ENCODE measurements around the gene MICAL2. TPM values are rescaled to one million over a fixed set of nuclear protein-coding genes. Genes with fewer than 3 reads are reported as not detected.

Gene MICAL2
- total RNA-seq, 1 donor: 34.2 TPM

DNA sequence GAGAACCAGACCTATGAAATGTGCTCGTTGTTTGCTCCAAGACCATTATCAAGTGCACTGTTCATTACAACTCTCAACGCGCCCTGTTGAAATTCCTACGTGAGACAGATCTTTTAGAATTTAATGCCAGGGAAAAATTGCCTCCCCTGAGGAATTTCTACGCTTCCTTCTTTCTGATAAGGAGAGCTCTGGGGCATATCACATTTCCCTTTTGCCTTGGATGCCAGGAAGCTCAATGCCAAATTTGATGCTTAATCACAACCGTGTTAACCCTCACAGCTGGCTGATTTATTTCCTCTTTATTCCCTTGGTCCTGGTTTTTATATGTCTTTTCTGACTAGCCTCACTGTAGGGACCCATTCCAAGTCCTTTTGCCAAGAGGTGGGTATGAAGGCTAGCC is 109.4 kb downstream of the MICAL2 start:
- DNase-seq (ENCODE audit: low read depth in 2 of 3, low spot score in 2 of 3): no peak

GRCh38 chr11:12220305-12220704 is 109.9 kb downstream of the MICAL2 start:
- DNase-seq (ENCODE audit: low read depth in 2 of 3, low spot score in 2 of 3): no peak

- DNase-seq (ENCODE audit: low read depth in 2 of 3, low spot score in 2 of 3): no peak
Measured at GRCh38 chr11:12221051-12221535, 110.7 kb downstream of the MICAL2 start.

GRCh38 chr11:12222055-12222792 is 111.8 kb downstream of the MICAL2 start:
- DNase-seq (ENCODE audit: low read depth in 2 of 3, low spot score in 2 of 3): peak in 2 of 3 donors; percentile 55 to 64

- peak in 1 of 3 donors; percentile 7 for DNase-seq (ENCODE audit: low read depth in 2 of 3, low spot score in 2 of 3)
Measured at GRCh38 chr11:12223771-12224536, 113.6 kb downstream of the MICAL2 start.

GRCh38 chr11:12224537-12224893 is 114.1 kb downstream of the MICAL2 start:
- DNase-seq (ENCODE audit: low read depth in 2 of 3, low spot score in 2 of 3): peak; percentile 66 to 99 (median 97)

GRCh38 chr11:12225046-12225739 is 114.8 kb downstream of the MICAL2 start:
- no peak for DNase-seq (ENCODE audit: low read depth in 2 of 3, low spot score in 2 of 3)

DNA sequence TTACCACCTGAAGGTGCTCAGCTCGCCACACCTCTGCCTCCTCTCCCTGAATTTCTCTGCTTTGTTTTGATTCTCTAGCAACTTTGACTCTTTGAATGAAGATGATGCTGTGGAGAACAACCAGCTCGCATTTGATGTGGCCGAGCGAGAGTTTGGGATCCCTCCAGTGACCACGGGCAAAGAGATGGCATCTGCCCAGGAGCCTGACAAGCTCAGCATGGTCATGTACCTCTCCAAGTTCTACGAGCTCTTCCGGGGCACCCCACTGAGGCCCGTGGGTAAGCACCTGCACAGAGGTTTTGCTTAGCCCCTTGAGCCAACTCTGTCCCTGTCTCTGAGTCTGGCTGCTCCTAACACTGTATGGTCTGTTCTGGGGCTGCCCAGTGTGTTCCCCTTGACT is 115.7 kb downstream of the MICAL2 start:
- DNase-seq (ENCODE audit: low read depth in 2 of 3, low spot score in 2 of 3): no peak

DNA sequence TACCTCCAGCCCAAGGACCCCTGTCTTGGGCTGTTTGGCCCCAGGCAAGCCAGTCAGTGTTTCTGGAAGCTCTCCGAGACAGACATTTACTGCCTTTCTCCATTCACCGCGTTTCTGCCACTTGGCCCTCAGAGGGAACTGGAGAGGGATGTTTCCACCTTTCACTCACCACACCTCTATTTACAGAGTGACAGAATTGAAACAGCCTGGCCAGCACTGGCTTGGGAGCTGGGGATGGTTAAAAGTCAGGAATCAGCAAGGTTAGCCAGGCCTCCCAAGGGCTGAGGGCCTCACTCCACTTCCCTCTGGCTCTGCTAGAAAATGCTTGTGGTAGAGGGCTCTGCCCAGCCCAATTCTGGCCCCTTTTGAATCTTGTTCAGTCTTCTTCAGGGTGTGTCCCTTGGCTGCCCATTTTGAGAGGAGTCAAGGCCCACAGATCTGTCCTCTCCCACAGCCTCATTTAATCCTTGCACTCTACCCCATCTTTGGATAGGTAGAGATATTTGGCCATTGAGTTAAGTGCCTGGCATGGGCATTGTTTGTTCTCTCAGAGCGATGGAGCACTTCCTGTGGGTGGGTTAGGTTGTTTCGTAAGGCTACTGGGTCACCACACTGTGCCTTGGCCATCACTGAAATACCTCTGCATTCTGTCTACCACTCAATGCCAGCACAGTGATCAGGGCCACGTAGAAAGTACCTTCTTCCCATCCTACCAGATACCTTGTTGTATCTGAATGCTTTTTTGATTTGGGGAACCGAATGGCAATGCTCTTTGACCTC is 119.2 kb downstream of the MICAL2 start:
- no peak for DNase-seq (ENCODE audit: low read depth in 2 of 3, low spot score in 2 of 3)

GRCh38 chr11:12232160-12232559 is 121.8 kb downstream of the MICAL2 start:
- no peak for DNase-seq (ENCODE audit: low read depth in 2 of 3, low spot score in 2 of 3)

DNA sequence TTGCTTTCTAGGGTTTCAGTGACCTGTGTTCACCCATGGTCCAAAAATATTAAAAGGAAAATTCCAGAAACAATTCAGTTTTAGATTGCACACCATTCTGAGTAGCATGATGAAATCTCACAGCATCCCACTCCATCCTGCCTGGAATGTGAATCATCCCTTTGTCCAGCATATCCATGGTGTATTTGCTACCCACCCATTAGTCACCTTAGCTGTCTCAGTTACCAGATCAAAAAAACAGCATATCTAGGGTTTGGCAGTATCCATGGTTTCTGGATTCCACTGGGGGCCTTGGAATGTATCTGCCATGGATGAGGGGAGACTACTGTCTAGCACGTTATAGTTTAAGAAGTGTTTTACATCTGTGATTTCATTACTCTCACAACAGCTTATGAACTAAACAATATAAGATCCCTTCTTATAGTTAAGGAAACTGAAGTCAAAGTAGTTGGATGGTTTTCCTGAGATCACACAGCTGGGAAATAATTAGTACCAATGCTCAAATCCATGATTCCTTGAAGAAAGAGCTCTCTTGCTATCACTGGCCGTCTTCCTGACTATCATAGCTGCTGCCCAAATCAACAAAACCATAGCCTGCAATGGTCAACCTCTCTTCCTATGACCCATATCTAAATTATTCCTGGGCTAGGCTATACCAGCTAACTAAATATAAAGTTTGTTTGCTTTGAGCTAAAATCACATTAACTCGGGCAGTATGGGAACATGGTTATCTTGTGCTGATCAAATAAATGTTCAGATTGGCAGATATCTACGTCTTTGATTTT is 122.6 kb downstream of the MICAL2 start:
- no peak for DNase-seq (ENCODE audit: low read depth in 2 of 3, low spot score in 2 of 3)

GRCh38 chr11:12233602-12233925 is 123.2 kb downstream of the MICAL2 start:
- DNase-seq (ENCODE audit: low read depth in 2 of 3, low spot score in 2 of 3): no peak

- DNase-seq (ENCODE audit: low read depth in 2 of 3, low spot score in 2 of 3): no peak
Measured at GRCh38 chr11:12234221-12234620, 123.8 kb downstream of the MICAL2 start.

DNA sequence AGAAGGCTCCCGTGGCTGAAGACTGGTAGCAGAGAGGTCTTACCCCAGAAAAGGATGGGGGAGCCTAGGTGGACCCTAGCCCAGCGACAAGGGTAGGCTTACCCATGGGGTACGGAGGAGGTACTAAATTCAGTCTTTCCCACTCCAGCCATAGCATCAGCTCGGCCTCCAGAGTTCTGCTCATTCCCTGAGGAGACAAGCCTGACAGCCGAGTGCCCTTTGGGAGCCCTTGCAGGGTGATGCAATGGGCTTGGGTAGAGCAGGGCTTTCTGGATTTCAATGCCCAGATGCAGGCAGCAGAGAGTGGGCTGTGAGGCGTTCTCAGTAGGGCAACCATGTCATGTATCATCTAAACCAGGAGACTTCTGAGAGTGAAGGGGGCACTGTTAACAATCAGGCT is 124.7 kb downstream of the MICAL2 start:
- no peak for DNase-seq (ENCODE audit: low read depth in 2 of 3, low spot score in 2 of 3)

DNA sequence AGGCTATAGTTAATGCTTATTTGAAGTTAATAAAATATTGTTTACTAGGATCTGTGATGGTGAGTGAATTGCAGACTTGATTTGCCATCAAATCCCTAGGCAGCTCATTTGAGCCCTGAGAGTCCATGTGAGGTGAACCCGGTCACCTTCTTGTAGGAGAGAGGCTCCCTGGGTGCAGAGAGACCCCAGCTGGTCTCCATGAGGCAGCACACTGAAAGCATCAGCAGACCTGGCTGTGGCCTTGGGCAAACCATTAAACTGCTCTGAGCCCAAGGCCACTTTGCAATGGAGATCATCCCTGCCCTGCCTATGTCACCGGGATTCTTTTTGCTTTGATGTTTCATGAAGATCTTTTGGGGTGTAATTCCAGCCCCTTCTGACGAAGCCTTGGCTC is 125.2 kb downstream of the MICAL2 start:
- DNase-seq (ENCODE audit: low read depth in 2 of 3, low spot score in 2 of 3): no peak

GRCh38 chr11:12235947-12236743 is 125.8 kb downstream of the MICAL2 start:
- peak; percentile 32 to 88 (median 58) for DNase-seq (ENCODE audit: low read depth in 2 of 3, low spot score in 2 of 3)

GRCh38 chr11:12236744-12237101 is 126.3 kb downstream of the MICAL2 start:
- DNase-seq (ENCODE audit: low read depth in 2 of 3, low spot score in 2 of 3): no peak

GRCh38 chr11:12237381-12237784 is 127.0 kb downstream of the MICAL2 start:
- no peak for DNase-seq (ENCODE audit: low read depth in 2 of 3, low spot score in 2 of 3)

GRCh38 chr11:12238420-12238819 is 128.0 kb downstream of the MICAL2 start:
- no peak for DNase-seq (ENCODE audit: low read depth in 2 of 3, low spot score in 2 of 3)
